Measurements from ENCODE around the gene OTX1.

OTX1 gene

DNA sequence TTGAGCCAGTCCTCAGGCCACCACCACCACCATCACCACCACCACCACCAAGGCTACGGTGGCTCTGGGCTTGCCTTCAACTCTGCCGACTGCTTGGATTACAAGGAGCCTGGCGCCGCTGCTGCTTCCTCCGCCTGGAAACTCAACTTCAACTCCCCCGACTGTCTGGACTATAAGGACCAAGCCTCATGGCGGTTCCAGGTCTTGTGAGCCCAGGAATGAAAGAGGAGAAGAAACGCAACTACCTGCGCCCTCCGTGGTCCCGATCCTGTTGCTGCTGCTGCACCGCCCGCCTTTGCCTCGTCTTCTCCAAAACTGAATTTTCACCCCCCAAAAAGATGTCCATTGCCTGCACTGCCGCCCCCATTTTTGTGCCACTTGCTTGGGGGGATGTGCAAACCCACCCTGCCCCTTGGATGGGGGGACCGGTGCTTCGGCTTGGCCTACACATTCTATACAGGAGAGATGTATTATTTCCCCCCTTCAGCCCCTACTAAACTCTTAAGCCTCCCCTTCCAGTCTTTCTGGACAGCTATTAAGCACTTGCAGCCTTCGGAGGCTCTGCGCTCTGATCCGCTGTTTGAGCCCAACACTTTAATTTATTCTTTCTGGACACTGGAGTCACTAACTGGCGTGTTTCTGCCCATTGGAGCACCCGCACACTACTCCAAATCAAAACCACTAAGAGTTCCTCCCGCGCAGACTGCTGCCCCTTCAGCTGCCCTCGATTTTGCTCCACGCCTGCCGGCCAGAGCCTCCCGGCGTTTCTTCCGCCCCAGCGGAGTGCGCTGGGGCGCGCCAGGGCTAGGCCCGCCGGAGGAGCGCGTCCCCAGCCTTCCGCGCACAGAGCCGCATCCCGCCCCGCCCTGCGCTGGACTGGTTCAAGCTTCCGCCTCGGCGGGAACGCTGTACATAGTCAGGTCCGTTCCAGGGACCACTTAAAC is 5.7 kb downstream of the OTX1 start:
- TF ChIP-seq, protein P1, sequence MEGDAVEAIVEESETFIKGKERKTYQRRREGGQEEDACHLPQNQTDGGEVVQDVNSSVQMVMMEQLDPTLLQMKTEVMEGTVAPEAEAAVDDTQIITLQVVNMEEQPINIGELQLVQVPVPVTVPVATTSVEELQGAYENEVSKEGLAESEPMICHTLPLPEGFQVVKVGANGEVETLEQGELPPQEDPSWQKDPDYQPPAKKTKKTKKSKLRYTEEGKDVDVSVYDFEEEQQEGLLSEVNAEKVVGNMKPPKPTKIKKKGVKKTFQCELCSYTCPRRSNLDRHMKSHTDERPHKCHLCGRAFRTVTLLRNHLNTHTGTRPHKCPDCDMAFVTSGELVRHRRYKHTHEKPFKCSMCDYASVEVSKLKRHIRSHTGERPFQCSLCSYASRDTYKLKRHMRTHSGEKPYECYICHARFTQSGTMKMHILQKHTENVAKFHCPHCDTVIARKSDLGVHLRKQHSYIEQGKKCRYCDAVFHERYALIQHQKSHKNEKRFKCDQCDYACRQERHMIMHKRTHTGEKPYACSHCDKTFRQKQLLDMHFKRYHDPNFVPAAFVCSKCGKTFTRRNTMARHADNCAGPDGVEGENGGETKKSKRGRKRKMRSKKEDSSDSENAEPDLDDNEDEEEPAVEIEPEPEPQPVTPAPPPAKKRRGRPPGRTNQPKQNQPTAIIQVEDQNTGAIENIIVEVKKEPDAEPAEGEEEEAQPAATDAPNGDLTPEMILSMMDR (IDR thresholded peaks at IDR 0.05) = no peak
- no peak for TF ChIP-seq ZFX (IDR thresholded peaks at IDR 0.05; ENCODE audit: borderline replicate concordance)
- H3K27ac ChIP-seq = no peak overlapping the region

DNA sequence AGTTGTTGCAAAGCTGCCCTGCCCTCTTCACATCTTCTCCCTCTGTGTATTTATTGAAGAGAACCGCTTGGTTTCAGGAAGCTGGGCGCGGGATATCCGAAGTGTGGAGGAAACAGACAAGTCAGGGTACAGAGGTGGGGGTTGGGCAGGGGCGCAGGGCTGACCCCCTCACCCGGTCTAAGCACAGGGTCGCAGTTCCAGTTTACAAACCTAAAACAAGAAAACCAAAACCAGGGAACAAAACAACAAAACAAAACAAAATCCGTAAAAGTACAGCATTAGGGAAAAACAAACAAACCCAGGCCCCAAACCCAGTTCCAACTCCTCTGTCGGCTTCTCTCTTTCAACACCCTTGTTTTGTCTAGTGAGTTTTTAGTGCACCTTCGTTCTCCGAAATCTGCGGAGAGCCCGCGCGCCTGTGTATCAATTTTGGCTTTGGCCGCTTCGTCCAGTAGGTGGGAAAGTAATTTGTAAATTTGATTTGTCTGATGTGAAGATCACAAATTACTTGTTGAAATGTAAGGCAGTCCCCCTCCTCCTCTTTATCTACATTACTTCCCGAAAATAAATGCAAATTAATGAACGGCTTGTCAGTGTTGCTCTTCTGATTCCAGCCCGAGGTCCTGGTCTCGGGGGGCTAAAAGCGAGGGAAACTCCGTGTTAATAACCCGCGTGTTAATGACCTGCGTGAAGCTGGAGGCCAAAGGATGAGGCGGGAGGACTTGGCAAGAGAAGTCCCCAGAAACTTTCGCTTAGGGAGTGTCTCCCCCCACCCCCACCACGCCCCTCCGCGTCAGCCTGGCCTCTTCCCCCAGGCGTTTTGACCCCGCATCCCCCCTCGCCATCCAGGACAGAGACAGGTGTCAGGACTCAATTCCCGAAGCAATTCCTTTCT is 6.9 kb downstream of the OTX1 start:
- TF ChIP-seq, protein P1 (IDR thresholded peaks at IDR 0.05) = no peak
- no peak for TF ChIP-seq ZFX (IDR thresholded peaks at IDR 0.05; ENCODE audit: borderline replicate concordance)
- no peak overlapping the region for H3K27ac ChIP-seq

DNA sequence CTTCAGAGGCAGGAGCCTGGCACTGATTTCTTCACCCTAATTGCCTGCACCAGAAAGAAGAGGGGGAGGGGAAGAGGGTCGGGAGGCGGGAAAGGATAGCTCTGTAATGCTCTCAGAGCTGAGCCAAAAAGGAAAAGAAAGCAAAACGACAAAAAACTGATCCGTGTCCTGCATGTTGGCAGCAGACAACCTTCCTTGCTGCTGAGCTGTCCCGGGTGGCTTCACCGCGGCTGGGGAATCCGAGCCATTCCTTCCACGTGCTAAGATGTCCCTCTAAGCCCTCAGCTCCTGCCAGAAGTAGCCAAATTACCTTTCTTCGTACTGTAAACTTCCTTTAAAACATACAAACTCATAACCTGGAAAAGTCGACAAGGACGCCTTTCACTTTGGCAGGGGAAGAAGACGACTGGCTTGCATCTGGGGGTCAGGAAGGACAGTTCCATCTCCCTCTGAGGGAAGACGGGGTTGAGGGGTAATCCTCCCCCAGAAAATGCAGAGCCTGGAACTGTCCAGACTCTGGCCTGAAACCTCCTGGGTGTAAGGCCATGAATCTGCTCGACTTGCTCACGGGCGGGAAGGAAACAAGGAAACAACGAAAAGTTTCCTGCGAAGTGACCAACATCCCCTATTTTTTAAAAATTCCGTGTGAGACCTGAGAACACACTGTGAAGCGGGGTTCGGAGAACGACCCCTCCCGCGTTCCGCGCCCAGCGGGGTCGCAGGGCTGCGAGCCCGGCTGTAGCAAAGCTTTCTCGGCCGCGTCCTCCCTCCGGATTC is 7.7 kb downstream of the OTX1 start:
- no peak for TF ChIP-seq ZFX (IDR thresholded peaks at IDR 0.05; ENCODE audit: borderline replicate concordance)
- TF ChIP-seq, protein P1 (IDR thresholded peaks at IDR 0.05) = no peak
- no peak overlapping the region for H3K27ac ChIP-seq

DNA sequence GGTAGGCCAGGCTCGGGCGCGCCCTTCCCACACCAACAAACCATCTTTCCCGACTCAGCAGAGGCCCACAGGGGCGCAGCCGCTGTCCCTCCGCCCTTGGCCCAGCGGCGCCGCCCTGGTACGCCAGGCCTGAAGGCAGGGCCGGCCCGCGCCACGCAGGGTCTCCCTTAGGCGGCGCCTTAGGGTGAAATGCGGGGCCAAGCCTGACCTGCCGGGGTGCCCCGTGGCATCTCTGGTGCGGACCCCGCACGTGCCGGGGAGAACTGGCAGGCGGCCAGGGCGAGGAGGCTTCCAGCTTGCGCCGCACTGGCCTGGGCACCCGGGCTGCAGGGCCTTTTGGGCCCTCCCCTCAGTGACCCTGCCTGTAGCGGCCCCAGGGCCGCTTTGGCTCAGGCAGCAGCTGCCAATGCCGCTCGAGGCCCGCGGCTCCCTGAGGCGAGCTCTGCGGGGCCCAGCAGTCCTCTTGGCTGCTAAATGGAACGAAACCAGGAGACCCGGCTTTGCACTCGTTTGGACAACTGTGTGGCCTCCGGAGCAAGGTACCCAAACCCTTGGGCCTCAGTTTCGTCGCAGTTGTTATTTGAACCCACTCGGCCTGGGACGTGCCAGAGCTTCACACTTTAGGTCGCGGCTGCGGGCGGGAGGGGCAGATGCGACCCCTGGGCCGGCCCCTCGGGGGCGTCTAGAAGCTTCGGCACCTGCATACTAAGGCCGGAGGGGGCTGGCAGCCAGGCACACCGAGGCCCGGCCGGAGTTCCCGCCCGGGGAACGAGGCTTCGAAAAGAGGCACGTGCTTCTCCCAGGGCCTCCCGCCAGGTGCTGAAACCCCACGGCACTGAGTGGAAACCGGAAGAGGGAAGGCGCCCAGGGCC is 8.5 kb downstream of the OTX1 start:
- TF ChIP-seq, protein P1 (IDR thresholded peaks at IDR 0.05) = no peak
- no peak for TF ChIP-seq ZFX (IDR thresholded peaks at IDR 0.05; ENCODE audit: borderline replicate concordance)
- H3K27ac ChIP-seq = no peak overlapping the region

DNA sequence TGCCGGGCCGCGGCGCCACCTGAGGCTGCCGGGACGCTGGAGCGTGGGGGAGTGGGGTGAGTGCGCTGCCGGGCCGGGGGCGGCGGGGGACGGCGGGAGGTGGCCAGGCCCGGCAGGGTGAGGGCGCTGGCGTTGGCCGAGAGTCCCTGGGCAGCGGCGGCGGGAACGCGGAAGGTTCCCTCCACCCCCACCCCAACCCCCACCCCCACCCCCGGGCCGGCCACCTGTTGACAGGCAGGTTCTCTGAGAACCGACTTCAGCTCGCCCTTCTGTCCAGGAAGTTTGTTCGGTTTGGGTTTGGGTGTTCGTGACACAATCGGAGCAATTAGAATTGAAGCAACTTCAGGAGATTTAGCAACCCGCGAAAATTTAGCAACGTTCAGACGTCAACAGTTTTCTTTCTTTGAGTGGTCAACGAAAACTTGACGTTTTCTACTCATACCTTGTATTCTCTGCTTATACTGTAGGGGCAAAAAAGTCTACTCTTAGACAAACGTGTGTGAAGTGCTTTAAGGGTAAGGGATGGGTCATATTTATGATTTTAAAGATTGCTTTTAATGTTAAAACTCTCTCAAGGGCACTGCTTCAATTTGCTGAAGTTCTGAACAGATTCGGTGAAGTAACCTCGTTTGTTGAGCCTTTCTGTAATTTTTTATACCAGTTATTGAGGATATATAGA is 9.3 kb downstream of the OTX1 start:
- TF ChIP-seq, protein P1 (IDR thresholded peaks at IDR 0.05) = no peak
- TF ChIP-seq ZFX (IDR thresholded peaks at IDR 0.05; ENCODE audit: borderline replicate concordance) = no peak
- no peak overlapping the region for H3K27ac ChIP-seq
